Pancreas (tissue), 10 donors: ENCODE data around the gene SPTBN4. TPM values are rescaled to one million over a fixed set of nuclear protein-coding genes. Genes with fewer than 3 reads are reported as not detected.
"Not testable (repeated sequence)": the region's sequence is repeated elsewhere in the genome, so short reads cannot be mapped to it uniquely, and the experiment has no call there.

Experiments
- ATAC-seq, 4 donors: fragments of 200-7000 bp; cut with Tn5 transposase; one replicate each; pipeline versions ENCODE4 v1.8.0 to v1.9.1; 2020; ENCODE audit warnings: mild to moderate bottlenecking in 4 of 4, moderate library complexity in 4 of 4
- DNase-seq, 6 donors: peaks; one replicate each; pipeline ENCODE4 v3.0.0-alpha.2; 2020
- FAIRE-seq: peaks from 2 replicates; lab custom pipeline; 2012; peaks lifted over from hg19 to GRCh38; lab: Jason Lieb, UNC
- H3K27ac ChIP-seq, 4 donors: fragments of 200-600 bp; sonication (generic); 1 replicate in 3 of 4; 2 replicates in 1 of 4; pipeline versions ENCODE4 v1.5.0 to v1.8.0; 2020
- H3K27me3 ChIP-seq, 4 donors: fragments of 200-600 bp; one replicate each; pipeline ENCODE4 v1.8.0; 2021
- H3K36me3 ChIP-seq, 3 donors: fragments of 200-600 bp; sonication (generic) in 1 of 3; one replicate each; pipeline versions ENCODE4 v1.5.0 to v1.8.0; 2020 to 2021
- H3K4me1 ChIP-seq, 3 donors: fragments of 200-600 bp; one replicate each; pipeline ENCODE4 v1.8.0; 2021
- H3K4me3 ChIP-seq, 4 donors: fragments of 200-600 bp; sonication (generic) in 2 of 4; one replicate each; pipeline versions ENCODE4 v1.5.0 to v1.8.0; 2020 to 2021
- H3K9me3 ChIP-seq, 4 donors: fragments of 200-600 bp; one replicate each; pipeline ENCODE4 v1.8.0; 2021
- CTCF ChIP-seq, 4 donors: fragments of 200-600 bp; sonication (generic) in 3 of 4; IDR thresholded peaks; one replicate each; pipeline versions ENCODE4 v1.5.0 to v1.8.0; 2021; ENCODE audit warnings: antibody characterized with exemption in 4 of 4
- WGBS, 2 donors: extraction: QIAGEN DNeasy Blood & Tissue Kit; methylation state at CpG; one replicate each; pipeline ENCODE4 v1.1.7; 2013; 5-methylcytosine and 5-hydroxymethylcytosine counted together
- intact Hi-C, 3 donors: fragments of 100-400 bp; cut with DNase I; formaldehyde crosslinking; loops; one replicate each; pipeline versions ENCODE4 v1.11.1 to v1.14.2; 2022
- polyA plus RNA-seq, 2 donors: library from polyadenylated mRNA; stranded (reverse); fragments of 200-250 nt; gene quantifications; one replicate each; pipeline ENCODE4 v1.2.3, GENCODE V29; 2013
- total RNA-seq, 6 donors: library from RNA; stranded (reverse); fragmentation: NEBNext Ultra II Directional in 4 of 6; extraction: Animal tissue kit (Norgen Biotek cat#: 25700) in 4 of 6; gene quantifications; one replicate each; pipeline versions ENCODE4 v1.2.1 to v1.2.4, GENCODE V29; 2021 to 2023
- donor health status: healthy with polysubstance abuse.
- donor health status: DM: no; HTN: no; CAD: no; lungs with moderate emphysema.
- donor health status: DM: no; HTN: no; CAD: no.
- donor health status: control.
- donor health status: control.
- donor health status: Bipolar disorder and iron deficiency.
- donor health status: DM: yes; HTN: yes; CAD: no.
- donor health status: DM: no; HTN: no; CAD: no.
- donor health status: DM: no; HTN: no; CAD: no.
- donor health status: DM: yes; HTN: yes; CAD: no.

Gene SPTBN4
- total and polyA plus RNA-seq, 8 donors, result 1.0 to 23.9 (median 1.7) TPM

- intact Hi-C loops, result no loop called here
- 78 to 81% methylated on average over 3 of the region's 3 CpGs for WGBS, 2 donors
- Histone ChIP-seq H3K4me1 (peaks cover 0 to 12% (median 8%) of the 10 kb centered on the region in 3 donors), H3K9me3 (no peaks in the 10 kb centered on the region), H3K27ac (no peak overlapping the region), H3K36me3 (no peaks in the 10 kb centered on the region), H3K4me3 (no peak overlapping the region), H3K27me3 (no peaks in the 10 kb centered on the region)
- no peak for TF ChIP-seq CTCF (IDR thresholded peaks at IDR 0.05)
- DNase-seq (no peak), FAIRE-seq (no peak), ATAC-seq (no peak)
Measured at GRCh38 chr19:40431698-40432097, 35.1 kb upstream of the SPTBN4 start.

- not testable (repeated sequence) for ATAC-seq
- WGBS, 2 donors, result 48 to 54% methylated on average over 7 of the region's 7 CpGs
Measured at GRCh38 chr19:40432760-40433159, 34.0 kb upstream of the SPTBN4 start.

GRCh38 chr19:40433391-40434216, 33.2 kb upstream of the SPTBN4 start:
- H3K27me3 ChIP-seq, result no peaks in the 10 kb centered on the region
- 0 to 1% methylated on average over 33 to 50 of the region's 50 CpGs for WGBS, 2 donors
- no peaks in the 10 kb centered on the region for H3K36me3 ChIP-seq
- DNase-seq (peak; percentile 84 to 95 (median 90)), ATAC-seq (peak; percentile 96 to 98 (median 96)), FAIRE-seq (no peak)
- intact Hi-C loops, result no loop called here
- H3K27ac ChIP-seq, result peak overlapping the region; percentile 78 to 89 (median 86)
- H3K4me3 ChIP-seq, result peak overlapping the region in 3 of 4 donors; percentile 7 to 37 (median 32)
- no peaks in the 10 kb centered on the region for H3K9me3 ChIP-seq
- no peak for TF ChIP-seq CTCF (IDR thresholded peaks at IDR 0.05)
- H3K4me1 ChIP-seq, result peaks cover 0 to 12% (median 8%) of the 10 kb centered on the region in 3 donors

More at GRCh38 chr19:40432760-40433159, 34.0 kb upstream of the SPTBN4 start:
- intact Hi-C loops, DNase-seq, H3K27me3 ChIP-seq, H3K9me3 ChIP-seq, H3K36me3 ChIP-seq, FAIRE-seq: not testable (repeated sequence)
- H3K27ac ChIP-seq, result peak overlapping the region; percentile 78 to 89 (median 86)
- H3K4me3 ChIP-seq, result peak overlapping the region in 3 of 4 donors; percentile 7 to 37 (median 32)
- peaks cover 0 to 12% (median 8%) of the 10 kb centered on the region in 3 donors for H3K4me1 ChIP-seq

GRCh38 chr19:40438284-40438683, 28.5 kb upstream of the SPTBN4 start:
- 93 to 96% methylated on average over 3 of the region's 3 CpGs for WGBS, 2 donors
- Histone ChIP-seq H3K9me3 (no peaks in the 10 kb centered on the region), H3K36me3 (peaks cover 0 to 11% (median 5%) of the 10 kb centered on the region in 3 donors), H3K4me1 (peaks cover 0 to 14% (median under 1%) of the 10 kb centered on the region in 3 donors), H3K27ac (no peak overlapping the region), H3K27me3 (no peaks in the 10 kb centered on the region), H3K4me3 (no peak overlapping the region)
- ATAC-seq, result no peak
- FAIRE-seq, result no peak
- no peak for DNase-seq
- intact Hi-C loops, result no loop called here
- no peak for TF ChIP-seq CTCF (IDR thresholded peaks at IDR 0.05)

- Histone ChIP-seq H3K4me3 (no peak overlapping the region), H3K27ac (no peak overlapping the region), H3K27me3 (no peaks in the 10 kb centered on the region), H3K4me1 (peaks cover 0 to 11% (median 0%) of the 10 kb centered on the region in 3 donors), H3K36me3 (peaks cover 0 to 11% (median 5%) of the 10 kb centered on the region in 3 donors), H3K9me3 (no peaks in the 10 kb centered on the region)
- FAIRE-seq (no peak), ATAC-seq (no peak), DNase-seq (peak in 1 of 6 donors; percentile 66)
- intact Hi-C loops, result no loop called here
- no peak for TF ChIP-seq CTCF (IDR thresholded peaks at IDR 0.05)
- 81 to 87% methylated on average over 10 to 11 of the region's 11 CpGs for WGBS, 2 donors
Measured at GRCh38 chr19:40441719-40442253, 25.0 kb upstream of the SPTBN4 start.
